Retinal pigment epithelial cell (primary cell): Measurements from ENCODE around the gene ADCY3.

Experiments
- DNase-seq: peaks from one replicate; pipeline ENCODE4 v3.0.0-alpha.2; 2010; ENCODE audit warnings: low read depth
- H3K4me3 ChIP-seq: 2 replicates; pipeline ENCODE4 v1.5.1; 2011; ENCODE audit warnings: mild to moderate bottlenecking, low read length, control low read depth, moderate library complexity
- CTCF ChIP-seq: conservative IDR thresholded peaks from 2 replicates; pipeline ENCODE4 v1.5.1; 2011; ENCODE audit warnings: low read depth, low read length, control low read depth, inconsistent platforms

The ADCY3 gene

GRCh38 chr2:24915796-24916195, 4.2 kb downstream of the ADCY3 start:
- no peak for DNase-seq
- no peak overlapping the region for H3K4me3 ChIP-seq
- no peak for TF ChIP-seq CTCF

- no peak overlapping the region for H3K4me3 ChIP-seq
- DNase-seq = no peak
- TF ChIP-seq CTCF = no peak
These were observed 4.9 kb downstream of the ADCY3 start for GRCh38 chr2:24915175-24915574.

- no peak overlapping the region for H3K4me3 ChIP-seq
- TF ChIP-seq CTCF = no peak
- no peak for DNase-seq
These were observed 5.3 kb downstream of the ADCY3 start for GRCh38 chr2:24914713-24915112.

- no peak overlapping the region for H3K4me3 ChIP-seq
- DNase-seq = no peak
- no peak for TF ChIP-seq CTCF
These were observed 6.1 kb downstream of the ADCY3 start for GRCh38 chr2:24913911-24914310.

GRCh38 chr2:24912986-24913385, 7.1 kb downstream of the ADCY3 start:
- no peak overlapping the region for H3K4me3 ChIP-seq
- DNase-seq = no peak
- TF ChIP-seq CTCF = no peak

GRCh38 chr2:24912523-24912922, 7.5 kb downstream of the ADCY3 start:
- no peak overlapping the region for H3K4me3 ChIP-seq
- TF ChIP-seq CTCF = no peak
- no peak for DNase-seq

GRCh38 chr2:24910245-24910644, 9.8 kb downstream of the ADCY3 start:
- no peak for DNase-seq
- TF ChIP-seq CTCF = no peak
- no peak overlapping the region for H3K4me3 ChIP-seq
